Transverse colon (tissue), 4 donors: ENCODE data around the gene ROPN1L. TPM values are rescaled to one million over a fixed set of nuclear protein-coding genes. Genes with fewer than 3 reads are reported as not detected.

Experiments
- small RNA-seq, 4 donors: library from RNA; depleted of rRNA; stranded (forward); fragments of <200 nt; gene quantifications; one replicate each; pipeline ENCODE3, GENCODE V24; 2016
- total RNA-seq, 4 donors: library from RNA; depleted of rRNA; stranded (reverse); fragments of >200 nt; gene quantifications; one replicate each; pipeline ENCODE4 v1.1.0, GENCODE V29; 2016

Gene ROPN1L
- total RNA-seq, 4 donors from 2014 or later = 0.32 to 2.6 TPM; not detected in 2

Small RNA genes within 50 kb of the gene (small RNA-seq; reads per million reads assigned to genes)
- 0 reads per million in 4 donors for gene MIR6131

Other genes starting within 250 kb of the ROPN1L start
- 10 to 100 TPM in 3 of 4 donors, 1 to 10 TPM in 1; 1.1 to 29.9 (median 19.4) TPM for gene ATPSCKMT, start 192.0 kb upstream of the ROPN1L start, total RNA-seq
- gene CCT5, start 191.6 kb upstream of the ROPN1L start, total RNA-seq = 100 to 1,000 TPM in 2 of 4 donors, 10 to 100 TPM in 2; 29.1 to 129 (median 76.5) TPM
- 10 to 100 TPM; 36.6 to 87.6 (median 60.9) TPM for gene CMBL, start 134.0 kb upstream of the ROPN1L start, total RNA-seq
- 100 to 1,000 TPM in 3 of 4 donors, 10 to 100 TPM in 1; 93.5 to 177 (median 111) TPM for gene MARCHF6, start 88.2 kb upstream of the ROPN1L start, total RNA-seq
- 1 to 10 TPM in 3 of 4 donors, under 1 TPM in 1; 0.20 to 3.2 (median 1.4) TPM for gene ANKRD33B, start 122.2 kb downstream of the ROPN1L start, total RNA-seq